ENCODE measurements around the gene PIP5KL1. TPM values are rescaled to one million over a fixed set of nuclear protein-coding genes. Genes with fewer than 3 reads are reported as not detected.
A peak's percentile ranks its signal among the peaks of the same experiment; 100 is the strongest.

Gene PIP5KL1
- total RNA-seq, 6 experiments from 2014 or later: 1.7 to 3.1 (median 2.1) TPM

- no peak for DNase-seq
- Mint-ChIP-seq H3K4me3 (peak overlapping the region; percentile 94), H3K9me3 (no peaks in the 10 kb centered on the region), H3K4me1 (ENCODE audit: low read depth) (peaks cover 20% of the 10 kb centered on the region), H3K27me3 (ENCODE audit: insufficient read depth) (0 out of 2 replicates have a peak, but pooled peaks cover 2% of the 10 kb centered on the region), H3K36me3 (ENCODE audit: low read depth) (no peaks in the 10 kb centered on the region), H3K27ac (peak overlapping the region; percentile 55)
- no peak for TF ChIP-seq CTCF (IDR thresholded peaks at IDR 0.05)
Measured at GRCh38 chr9:127878001-127878651, 52.5 kb downstream of the PIP5KL1 start.

GRCh38 chr9:127877566-127877998 lies 53.0 kb downstream of the PIP5KL1 start, which contains the start of gene AK1:
Gene AK1 (minus strand): TSS chr9:127877675. CDS start chr9:127874617, 3,058 bp downstream.
- DNase-seq: peak; percentile 57
- no peak for TF ChIP-seq CTCF (IDR thresholded peaks at IDR 0.05)
- H3K4me3 Mint-ChIP-seq: peak within 1 kb of the TSS; percentile 94
- H3K36me3 Mint-ChIP-seq (ENCODE audit: low read depth): no peaks in the 10 kb centered on the region
- peak within 1 kb of the TSS; percentile 89 for H3K27ac Mint-ChIP-seq
- peaks cover 20% of the 10 kb centered on the region for H3K4me1 Mint-ChIP-seq (ENCODE audit: low read depth)
- no peaks in the 10 kb centered on the region for H3K9me3 Mint-ChIP-seq
- H3K27me3 Mint-ChIP-seq (ENCODE audit: insufficient read depth): peaks cover 2% of the 10 kb centered on the region; the same call in 1 of the 2 replicates

- Mint-ChIP-seq H3K27ac (peak overlapping the region; percentile 89), H3K4me3 (peak overlapping the region; percentile 94), H3K27me3 (ENCODE audit: insufficient read depth) (peaks cover 2% of the 10 kb centered on the region), H3K9me3 (no peaks in the 10 kb centered on the region), H3K4me1 (ENCODE audit: low read depth) (peaks cover 23% of the 10 kb centered on the region), H3K36me3 (ENCODE audit: low read depth) (no peaks in the 10 kb centered on the region)
- no peak for TF ChIP-seq CTCF (IDR thresholded peaks at IDR 0.05)
- peak; percentile 11 for DNase-seq
Measured at GRCh38 chr9:127876764-127877562, 53.6 kb downstream of the PIP5KL1 start.

DNA sequence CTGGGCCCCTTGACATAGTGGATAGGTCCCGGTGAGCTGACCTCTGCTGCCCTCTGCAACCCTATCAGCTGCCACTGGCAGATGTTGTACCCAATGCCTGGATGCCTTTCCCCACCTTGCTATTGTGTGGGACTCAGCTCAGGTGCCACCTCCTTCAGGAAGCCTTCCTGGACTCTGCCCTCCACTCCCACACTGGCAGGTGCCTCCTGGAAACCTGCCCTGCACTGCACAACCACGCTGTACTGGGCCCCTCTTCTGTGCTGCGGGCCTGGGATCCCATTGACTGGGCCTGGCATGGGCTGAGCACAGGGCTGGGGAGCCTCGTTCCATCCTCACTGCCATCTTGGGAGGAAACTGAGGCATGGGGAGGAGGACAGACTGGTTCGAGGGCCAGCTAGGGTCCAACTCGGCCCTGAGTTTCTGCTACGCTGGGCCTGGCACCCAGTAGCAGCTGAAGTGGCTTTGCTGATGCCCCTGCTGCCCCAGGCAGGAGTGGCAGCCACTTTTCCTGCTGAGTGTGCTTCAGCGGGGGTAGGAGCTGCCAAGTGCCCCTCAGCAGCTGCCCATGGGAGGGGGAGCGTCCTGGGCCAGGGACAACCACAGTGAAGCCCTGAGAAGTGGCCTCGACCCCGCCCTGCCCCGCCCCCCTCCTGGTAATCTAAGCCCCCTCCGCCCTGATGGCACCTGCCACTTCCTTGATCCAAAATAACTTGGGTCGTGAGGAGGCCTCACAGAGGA lies 54.4 kb downstream of the PIP5KL1 start:
- no peaks in the 10 kb centered on the region for H3K36me3 Mint-ChIP-seq (ENCODE audit: low read depth)
- no peak for TF ChIP-seq CTCF (IDR thresholded peaks at IDR 0.05)
- H3K9me3 Mint-ChIP-seq: no peaks in the 10 kb centered on the region
- DNase-seq: no peak
- no peak overlapping the region; the same call in 1 of the 2 replicates for H3K27ac Mint-ChIP-seq
- peaks cover 2% of the 10 kb centered on the region for H3K27me3 Mint-ChIP-seq (ENCODE audit: insufficient read depth)
- H3K4me3 Mint-ChIP-seq: peak overlapping the region; percentile 94
- peaks cover 26% of the 10 kb centered on the region for H3K4me1 Mint-ChIP-seq (ENCODE audit: low read depth)

GRCh38 chr9:127875306-127875966 lies 55.1 kb downstream of the PIP5KL1 start:
- peak overlapping the region; percentile 28; the same call in 1 of the 2 replicates for H3K4me3 Mint-ChIP-seq
- H3K36me3 Mint-ChIP-seq (ENCODE audit: low read depth): no peaks in the 10 kb centered on the region
- H3K27me3 Mint-ChIP-seq (ENCODE audit: insufficient read depth): peaks cover 2% of the 10 kb centered on the region
- DNase-seq: peak; percentile 24
- H3K27ac Mint-ChIP-seq: 0 out of 2 replicates have a peak overlapping the region, but pooled peaks have one; percentile 31
- peaks cover 26% of the 10 kb centered on the region for H3K4me1 Mint-ChIP-seq (ENCODE audit: low read depth)
- H3K9me3 Mint-ChIP-seq: no peaks in the 10 kb centered on the region
- no peak for TF ChIP-seq CTCF (IDR thresholded peaks at IDR 0.05)
